GM18502 (cell line): ENCODE measurements around the gene AGO1.

Experiments used
- ATAC-seq: cut with Tn5 transposase; IDR thresholded peaks from one replicate; pipeline ENCODE4 v1.9.1; 2021; ENCODE audit warnings: mild to moderate bottlenecking; ENCODE audit not compliant: unreplicated experiment, poor library complexity

AGO1 gene

GRCh38 chr1:35902671-35903070 is 19.7 kb downstream of the AGO1 start:
- ATAC-seq, result no peak

- ATAC-seq, result no peak
Measured at GRCh38 chr1:35914717-35915116, 31.7 kb downstream of the AGO1 start.

DNA sequence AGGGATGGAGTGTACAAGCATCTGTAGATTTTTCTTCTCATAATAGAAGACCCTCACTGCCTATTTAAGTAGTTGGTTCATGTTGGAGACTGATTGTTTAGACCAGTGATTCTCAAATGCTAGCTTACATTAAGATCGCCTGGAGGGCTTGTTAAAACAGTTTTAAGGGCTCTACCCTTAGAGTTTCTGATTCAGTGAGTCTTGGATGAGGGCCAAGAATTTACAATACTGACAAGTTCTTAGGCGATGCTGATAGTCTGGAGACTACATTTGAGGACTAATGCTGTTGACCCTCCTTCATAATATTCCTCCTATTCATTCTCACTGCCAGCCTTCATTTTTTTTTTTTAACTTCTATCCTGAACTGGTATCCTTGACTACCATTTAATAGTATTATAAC is 32.7 kb downstream of the AGO1 start:
- no peak for ATAC-seq

DNA sequence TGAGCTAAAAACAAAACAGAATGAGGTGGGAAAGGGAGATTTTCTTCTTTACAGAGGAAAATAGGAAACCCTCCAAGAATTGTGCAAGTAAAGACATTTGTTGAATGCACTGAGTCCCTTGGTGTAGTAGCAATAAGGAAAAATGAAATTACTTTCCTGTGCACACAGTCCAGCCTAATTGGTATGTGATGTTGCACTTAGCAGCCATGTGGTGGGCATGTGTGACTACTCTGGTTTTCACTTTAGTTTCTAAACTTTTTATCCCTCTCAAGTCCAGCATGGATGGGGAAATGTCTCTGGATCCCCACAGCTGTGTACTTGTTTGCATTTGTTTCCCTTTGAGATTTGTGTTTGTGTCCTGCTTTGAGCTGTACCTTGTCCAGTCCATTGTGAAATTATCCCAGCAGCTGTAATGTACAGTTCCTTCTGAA is 40.8 kb downstream of the AGO1 start:
- ATAC-seq, result no peak

DNA sequence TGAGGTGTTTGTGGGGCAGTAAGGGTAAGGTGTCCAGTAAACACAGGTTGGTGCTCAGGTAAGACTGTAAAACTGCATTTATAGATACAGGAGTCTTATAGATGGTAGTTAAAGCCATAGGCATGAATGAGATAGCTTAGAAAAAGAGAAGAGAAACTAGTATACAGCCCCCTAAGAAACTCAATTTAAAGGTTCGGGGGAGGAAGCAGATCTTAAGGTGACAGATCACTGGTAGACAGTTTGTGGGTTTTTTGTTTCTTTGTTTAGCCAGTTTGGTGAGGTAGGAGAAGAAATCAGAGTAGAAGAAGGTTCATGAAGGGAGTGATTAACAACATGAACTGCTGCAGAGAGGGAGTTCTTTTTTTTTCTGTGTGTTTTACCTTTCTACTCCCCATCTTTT is 41.8 kb downstream of the AGO1 start:
- ATAC-seq, result no peak

DNA sequence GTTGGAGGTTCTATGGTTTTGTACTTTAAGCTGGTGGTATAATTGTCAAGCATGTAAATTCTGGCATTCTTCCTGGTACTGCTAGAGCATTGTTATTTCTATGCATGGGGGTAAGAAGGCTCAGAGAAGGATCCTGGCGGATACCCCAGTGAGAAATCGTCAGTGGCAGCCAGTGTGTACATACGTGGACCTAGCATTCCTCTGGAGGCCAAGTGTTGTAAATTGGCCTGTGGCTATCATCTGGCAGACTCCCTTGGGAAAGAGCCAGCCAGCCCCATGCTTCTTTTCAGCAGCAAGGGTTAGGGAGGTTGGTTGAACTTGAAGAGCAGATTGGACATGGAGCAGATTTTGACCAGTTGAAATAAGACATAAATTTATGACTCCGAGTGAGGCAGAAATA is 42.7 kb downstream of the AGO1 start:
- no peak for ATAC-seq

GRCh38 chr1:35927472-35927871 is 44.5 kb downstream of the AGO1 start:
- ATAC-seq, result no peak

DNA sequence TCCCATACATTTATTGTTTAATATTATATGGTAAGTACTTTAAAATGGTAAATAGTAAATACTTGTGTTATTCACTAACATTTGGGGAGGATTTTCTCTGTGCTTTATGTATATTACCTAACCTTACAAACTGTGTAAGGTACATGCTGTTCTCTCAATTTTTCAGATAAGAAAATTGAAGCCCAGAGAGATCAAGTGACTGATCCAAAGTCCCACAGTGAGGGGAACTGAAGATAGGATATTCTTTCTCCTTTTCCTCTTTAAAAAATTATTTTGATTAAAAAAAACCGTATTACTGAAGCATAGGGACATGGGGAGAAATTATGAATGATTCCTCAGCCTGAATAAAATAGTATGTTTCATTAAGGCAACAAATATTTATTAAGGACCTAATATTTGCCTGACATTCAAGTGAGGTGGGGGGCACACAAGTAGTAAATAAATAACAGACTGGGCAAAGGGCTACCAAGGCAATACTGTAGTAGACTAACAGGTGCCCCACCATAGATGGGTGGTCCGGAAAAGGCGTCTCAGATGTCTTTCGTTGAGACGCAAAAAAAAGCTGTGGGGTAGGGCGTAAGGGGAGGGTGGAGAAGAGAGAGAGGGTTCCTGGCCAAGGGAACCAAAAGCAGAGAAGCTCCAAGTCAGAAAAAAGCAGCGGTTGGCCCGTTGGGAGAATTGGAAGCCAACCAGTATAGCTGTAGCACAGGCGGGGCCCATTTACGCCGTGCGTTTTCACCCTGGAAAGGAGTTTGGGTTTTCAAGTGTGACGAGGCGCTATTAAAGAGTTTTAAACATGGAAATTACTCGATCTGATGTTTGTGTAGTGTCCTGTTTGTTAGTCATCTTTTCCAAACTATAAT is 47.0 kb downstream of the AGO1 start:
- ATAC-seq, result peak; percentile 4

- peak; percentile 82 for ATAC-seq
Measured at GRCh38 chr1:35930593-35931445, 47.8 kb downstream of the AGO1 start, which contains the start of gene AGO3. AGO3 (plus strand) TSS chr1:35931105; CDS start chr1:35931427, 322 bp downstream.

DNA sequence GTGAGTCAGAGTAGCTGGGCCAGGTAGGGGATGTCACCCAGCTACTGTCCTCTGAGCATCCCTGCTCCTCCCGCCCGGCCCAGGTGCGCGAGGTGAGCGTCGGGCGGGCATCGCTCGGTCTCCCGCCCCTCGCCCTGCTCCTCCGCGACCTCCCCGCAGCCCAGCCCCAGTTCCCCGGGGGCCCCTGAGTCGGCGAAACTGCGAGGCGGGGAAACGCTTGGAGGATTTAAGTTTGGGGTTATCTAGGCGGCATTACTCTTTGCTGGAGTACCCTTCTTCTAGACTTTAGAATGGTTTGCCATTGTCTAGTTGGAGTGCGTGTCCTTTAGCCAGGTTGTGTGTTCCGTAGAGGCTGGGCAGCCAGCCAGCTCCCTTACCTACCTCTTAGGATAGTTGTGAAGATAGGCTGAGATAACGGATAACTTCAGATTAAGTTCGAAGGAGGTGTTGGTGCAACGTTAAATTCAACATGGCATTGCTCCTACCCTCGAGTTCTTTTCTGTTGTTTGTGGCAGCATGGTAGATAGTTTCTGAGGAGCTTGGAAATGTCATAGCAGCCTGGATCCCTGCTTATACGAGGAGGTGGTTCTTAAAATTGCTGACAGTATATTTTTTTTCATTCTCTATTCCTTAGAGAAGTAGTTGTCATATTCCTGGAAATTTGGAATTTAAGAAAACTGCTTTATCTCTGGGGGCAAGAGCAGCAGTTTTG is 48.6 kb downstream of the AGO1 start:
- no peak for ATAC-seq

DNA sequence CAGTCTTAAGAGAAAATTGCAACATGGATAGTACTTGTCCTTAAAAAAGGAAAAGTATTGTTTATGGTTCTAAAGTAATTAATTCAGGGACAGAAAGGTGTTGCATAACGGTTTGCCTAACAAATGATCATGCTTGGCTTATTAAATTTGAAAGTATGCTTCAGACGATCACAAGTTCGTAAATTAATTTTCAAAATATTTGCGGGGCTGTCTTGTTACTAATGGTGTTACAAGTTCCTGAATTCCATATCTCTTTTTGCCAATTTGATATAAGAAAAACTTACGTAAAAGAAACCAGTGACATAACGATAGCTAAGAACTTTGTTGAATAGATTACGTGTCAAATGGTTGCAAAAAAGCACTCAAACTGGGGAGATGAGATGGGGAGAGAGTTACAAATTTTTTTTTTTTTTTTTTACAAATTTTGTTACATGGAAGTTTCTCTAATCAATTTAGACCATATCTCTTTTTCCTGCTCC is 49.2 kb downstream of the AGO1 start:
- no peak for ATAC-seq

- no peak for ATAC-seq
Measured at GRCh38 chr1:35932941-35933340, 49.9 kb downstream of the AGO1 start.

GRCh38 chr1:35935442-35936388 is 52.7 kb downstream of the AGO1 start:
- ATAC-seq, result no peak

DNA sequence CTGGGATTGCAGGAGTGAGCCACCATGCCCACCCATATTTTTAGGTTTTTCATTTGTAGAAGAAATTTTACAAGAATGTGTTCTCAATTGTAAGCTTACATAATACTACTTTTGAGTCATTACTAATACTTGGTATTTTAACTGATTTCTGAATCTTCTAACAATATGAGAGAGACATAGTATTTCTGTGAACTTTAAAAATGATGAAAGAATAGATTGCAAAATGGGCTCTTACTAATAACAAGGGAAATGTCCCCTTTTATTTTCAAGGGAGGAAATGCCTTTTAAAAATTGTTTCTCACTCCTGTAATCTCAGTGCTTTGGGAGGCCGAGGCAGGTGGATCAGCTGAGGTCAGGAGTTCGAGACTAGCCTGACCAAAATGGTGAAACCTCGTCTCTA is 53.8 kb downstream of the AGO1 start:
- no peak for ATAC-seq

DNA sequence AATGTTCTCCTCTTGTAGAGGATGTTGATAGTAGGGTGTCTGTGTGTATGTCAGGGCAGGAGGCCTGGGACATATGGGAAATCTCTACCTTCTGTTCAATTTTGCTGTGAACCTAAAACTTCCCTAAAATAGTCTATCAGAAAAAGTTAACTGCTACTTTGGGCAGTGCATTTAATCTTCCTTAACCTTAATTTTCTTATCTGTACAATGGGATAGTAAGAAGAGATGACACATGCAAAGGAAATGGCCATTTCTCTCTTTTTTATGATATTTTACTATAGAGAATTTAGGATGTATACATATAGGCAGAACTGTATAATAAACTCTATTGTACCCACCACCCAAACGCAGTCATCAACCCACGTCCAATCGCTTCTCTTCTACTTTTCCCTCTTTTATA is 56.5 kb downstream of the AGO1 start:
- ATAC-seq, result no peak

GRCh38 chr1:35945327-35945726 is 62.3 kb downstream of the AGO1 start:
- ATAC-seq, result no peak

- no peak for ATAC-seq
Measured at GRCh38 chr1:35947547-35947946, 64.5 kb downstream of the AGO1 start.

GRCh38 chr1:35958558-35958957 is 75.5 kb downstream of the AGO1 start:
- no peak for ATAC-seq

- ATAC-seq, result no peak
Measured at GRCh38 chr1:35959304-35959703, 76.3 kb downstream of the AGO1 start.
